ENCODE measurements around the gene RAB11A.

GRCh38 chr15:65909831-65910230 is 40.5 kb downstream of the RAB11A start:
- TF ChIP-seq CTCF (IDR thresholded peaks at IDR 0.05; ENCODE audit: poor library complexity) (no peak), EZH2phosphoT487 (IDR thresholded peaks at IDR 0.05; ENCODE audit: low read depth, severe bottlenecking, unreplicated experiment) (no peak)

Measured in hepatocyte (in vitro differentiated cells).